Tibial artery (tissue), 4 donors: ENCODE measurements around the gene USP24.

Source experiments
- DNase-seq, 2 donors: peaks; one replicate each; pipeline ENCODE4 v3.0.0-alpha.2; 2019
- H3K27ac ChIP-seq, 2 donors: fragments of 200-600 bp; sonication (generic) in 1 of 2; 1 replicate in 1 of 2; 2 replicates in 1 of 2; pipeline ENCODE4 v1.5.1; 2018 to 2019; ENCODE audit warnings: mild to moderate bottlenecking in 1 of 2
- H3K27me3 ChIP-seq, 2 donors: fragments of 200-600 bp; sonication (generic) in 1 of 2; one replicate each; pipeline versions ENCODE4 v1.5.1 to v1.6.0; 2016 to 2019
- H3K36me3 ChIP-seq, 3 donors: fragments of 200-600 bp; sonication (generic) in 2 of 3; one replicate each; pipeline ENCODE4 v1.5.1; 2016 to 2019; ENCODE audit warnings: mild to moderate bottlenecking in 2 of 3
- H3K4me1 ChIP-seq, 4 donors: fragments of 200-600 bp; sonication (generic) in 2 of 4; 1 replicate in 3 of 4; 2 replicates in 1 of 4; pipeline ENCODE4 v1.5.1; 2016 to 2019
- H3K4me3 ChIP-seq, 2 donors: fragments of 200-600 bp; sonication (generic) in 1 of 2; 1 replicate in 1 of 2; 2 replicates in 1 of 2; pipeline ENCODE4 v1.5.1; 2018 to 2019; ENCODE audit warnings: mild to moderate bottlenecking in 2 of 2
- H3K9me3 ChIP-seq, 3 donors: fragments of 200-600 bp; sonication (generic) in 1 of 3; one replicate each; pipeline ENCODE4 v1.5.1; 2016 to 2019
- CTCF ChIP-seq, 2 experiments: fragments of 200-600 bp in 1 of 2; fragments of 450-650 bp in 1 of 2; IDR thresholded peaks; one replicate each; pipeline ENCODE4 v1.5.1; 2017 to 2019; ENCODE audit warnings: antibody characterized with exemption in 2 of 2, mild to moderate bottlenecking in 1 of 2, moderate library complexity in 1 of 2
- intact Hi-C: fragments of 100-400 bp; cut with DNase I; formaldehyde crosslinking; loops from one replicate; pipeline ENCODE4 v1.15.0; 2023; ENCODE audit warnings: low total_unique reads

Gene USP24

GRCh38 chr1:55224729-55225128 lies 9.6 kb upstream of the USP24 start:
- H3K4me1 ChIP-seq = no peaks in the 10 kb centered on the region
- TF ChIP-seq CTCF (IDR thresholded peaks at IDR 0.05) = no peak
- intact Hi-C loops = no loop called here

GRCh38 chr1:55222152-55222551 lies 7.0 kb upstream of the USP24 start:
- Histone ChIP-seq H3K4me3 (no peak overlapping the region), H3K36me3 (no peaks in the 10 kb centered on the region), H3K27me3 (no peaks in the 10 kb centered on the region), H3K9me3 (peaks cover 0 to 3% (median 0%) of the 10 kb centered on the region in 3 donors), H3K27ac (no peak overlapping the region), H3K4me1 (no peaks in the 10 kb centered on the region)
- no peak for DNase-seq
- TF ChIP-seq CTCF (IDR thresholded peaks at IDR 0.05) = no peak
- intact Hi-C loops = no loop called here

More at GRCh38 chr1:55224729-55225128, 9.6 kb upstream of the USP24 start:
- Histone ChIP-seq H3K27ac (no peak overlapping the region), H3K27me3 (no peaks in the 10 kb centered on the region), H3K36me3 (no peaks in the 10 kb centered on the region), H3K9me3 (peaks cover 0 to 15% (median 0%) of the 10 kb centered on the region in 3 donors), H3K4me3 (no peak overlapping the region)
- no peak for DNase-seq

- Histone ChIP-seq H3K9me3 (no peaks in the 10 kb centered on the region), H3K27ac (no peak overlapping the region), H3K4me1 (peaks cover 0 to 23% (median 12%) of the 10 kb centered on the region in 4 donors), H3K27me3 (no peaks in the 10 kb centered on the region), H3K36me3 (no peaks in the 10 kb centered on the region), H3K4me3 (no peak overlapping the region)
- DNase-seq = no peak
- intact Hi-C loops = no loop called here
- TF ChIP-seq CTCF (IDR thresholded peaks at IDR 0.05) = no peak
These were observed 2.2 kb upstream of the USP24 start for GRCh38 chr1:55217226-55217986.

- DNase-seq = no peak
- Histone ChIP-seq H3K4me1 (peaks cover 0 to 36% (median 25%) of the 10 kb centered on the region in 4 donors), H3K4me3 (peak overlapping the region; percentile 84 to 93), H3K27ac (peak overlapping the region; percentile 97), H3K36me3 (no peaks in the 10 kb centered on the region), H3K9me3 (no peaks in the 10 kb centered on the region), H3K27me3 (no peaks in the 10 kb centered on the region)
- no peak for TF ChIP-seq CTCF (IDR thresholded peaks at IDR 0.05)
- intact Hi-C loops = no loop called here
These were observed 932 bp upstream of the USP24 start for GRCh38 chr1:55216096-55216495.

GRCh38 chr1:55214934-55215193 lies 300 bp downstream of the USP24 start:
- H3K9me3 ChIP-seq = no peaks in the 10 kb centered on the region
- H3K27ac ChIP-seq = peak overlapping the region; percentile 97
- no peaks in the 10 kb centered on the region for H3K36me3 ChIP-seq
- H3K27me3 ChIP-seq = no peaks in the 10 kb centered on the region
- TF ChIP-seq CTCF (IDR thresholded peaks at IDR 0.05) = no peak
- H3K4me3 ChIP-seq = peak overlapping the region; percentile 84 to 93
- peaks cover 0 to 48% (median 29%) of the 10 kb centered on the region in 4 donors for H3K4me1 ChIP-seq
- intact Hi-C loops = no loop called here
- peak; percentile 24 to 67 for DNase-seq
